WTC11 (cell line): ENCODE results near the gene GLUD1. TPM values are rescaled to one million over a fixed set of nuclear protein-coding genes. Genes with fewer than 3 reads are reported as not detected.

Source experiments
- AFF4 ChIP-seq: sonication (generic); formaldehyde crosslinking; IDR thresholded peaks from 2 replicates; pipeline ENCODE4 v1.8.1; 2023; ENCODE audit warnings: mild to moderate bottlenecking, missing genetic modification reagents, borderline replicate concordance
- ATF3 ChIP-seq: sonication (generic); formaldehyde crosslinking; conservative IDR thresholded peaks from 2 replicates; pipeline ENCODE4 v1.8.1; 2022; ENCODE audit warnings: mild to moderate bottlenecking, missing genetic modification reagents
- CREM ChIP-seq: sonication (generic); formaldehyde crosslinking; IDR thresholded peaks from 2 replicates; pipeline ENCODE4 v1.8.1; 2022; ENCODE audit warnings: mild to moderate bottlenecking, missing genetic modification reagents, moderate library complexity
- E2F1 ChIP-seq: sonication (generic); formaldehyde crosslinking; IDR thresholded peaks from 2 replicates; pipeline ENCODE4 v1.8.0; 2022; ENCODE audit warnings: mild to moderate bottlenecking, missing genetic modification reagents
- E2F4 ChIP-seq: sonication (generic); formaldehyde crosslinking; IDR thresholded peaks from 2 replicates; pipeline ENCODE4 v1.8.1; 2022; ENCODE audit warnings: low read depth, mild to moderate bottlenecking, moderate library complexity, missing genetic modification reagents, borderline replicate concordance
- E2F5 ChIP-seq: sonication (generic); formaldehyde crosslinking; IDR thresholded peaks from 2 replicates; pipeline ENCODE4 v1.8.1; 2022; ENCODE audit warnings: mild to moderate bottlenecking, moderate library complexity, missing genetic modification reagents
- ESRRA ChIP-seq: sonication (generic); formaldehyde crosslinking; IDR thresholded peaks from 2 replicates; pipeline ENCODE4 v1.8.1; 2022; ENCODE audit warnings: mild to moderate bottlenecking, missing genetic modification reagents, borderline replicate concordance
- ETV6 ChIP-seq: sonication (generic); formaldehyde crosslinking; IDR thresholded peaks from 2 replicates; pipeline ENCODE4 v1.8.1; 2022; ENCODE audit warnings: mild to moderate bottlenecking, missing genetic modification reagents
- FOXP1 ChIP-seq: sonication (generic); formaldehyde crosslinking; IDR thresholded peaks from 2 replicates; pipeline ENCODE4 v1.8.0; 2022; ENCODE audit warnings: missing genetic modification reagents, mild to moderate bottlenecking, moderate library complexity, borderline replicate concordance
- FOXP4 ChIP-seq: sonication (generic); formaldehyde crosslinking; IDR thresholded peaks from 2 replicates; pipeline ENCODE4 v1.8.0; 2022; ENCODE audit warnings: mild to moderate bottlenecking, missing genetic modification reagents
- HMGXB4 ChIP-seq: sonication (generic); formaldehyde crosslinking; IDR thresholded peaks from 2 replicates; pipeline ENCODE4 v1.8.1; 2023; ENCODE audit warnings: mild to moderate bottlenecking, moderate library complexity, missing genetic modification reagents
- NFATC4 ChIP-seq: fragments of 250-450 bp; sonication (Bioruptor Pico); IDR thresholded peaks from 2 replicates; pipeline ENCODE4 v1.9.0; 2021; ENCODE audit warnings: mild to moderate bottlenecking
- NR3C1 ChIP-seq: sonication (generic); formaldehyde crosslinking; conservative IDR thresholded peaks from 2 replicates; pipeline ENCODE4 v1.8.1; 2023; ENCODE audit warnings: low read depth, mild to moderate bottlenecking, missing genetic modification reagents
- PREB ChIP-seq: sonication (generic); formaldehyde crosslinking; IDR thresholded peaks from 2 replicates; pipeline ENCODE4 v1.8.1; 2022; ENCODE audit warnings: mild to moderate bottlenecking, missing genetic modification reagents, moderate library complexity, borderline replicate concordance
- PRRX2 ChIP-seq: fragments of 250-450 bp; sonication (Bioruptor Pico); IDR thresholded peaks from 2 replicates; pipeline ENCODE4 v1.8.0; 2021; ENCODE audit warnings: mild to moderate bottlenecking
- RELA ChIP-seq: sonication (generic); formaldehyde crosslinking; IDR thresholded peaks from 2 replicates; pipeline ENCODE4 v1.8.1; 2022; ENCODE audit warnings: missing genetic modification reagents, mild to moderate bottlenecking, borderline replicate concordance
- SMAD4 ChIP-seq: sonication (generic); formaldehyde crosslinking; IDR thresholded peaks from 2 replicates; pipeline ENCODE4 v1.8.0; 2022; ENCODE audit warnings: mild to moderate bottlenecking, missing genetic modification reagents
- TP53 ChIP-seq: sonication (generic); formaldehyde crosslinking; IDR thresholded peaks from 2 replicates; pipeline ENCODE4 v1.8.1; 2023; ENCODE audit warnings: mild to moderate bottlenecking, missing genetic modification reagents
- USF2 ChIP-seq: sonication (generic); formaldehyde crosslinking; IDR thresholded peaks from 2 replicates; pipeline ENCODE4 v1.8.1; 2023; ENCODE audit warnings: mild to moderate bottlenecking, missing genetic modification reagents, moderate library complexity
- ZNF121 ChIP-seq: sonication (generic); formaldehyde crosslinking; IDR thresholded peaks from 2 replicates; pipeline ENCODE4 v1.8.0; 2023; ENCODE audit warnings: missing genetic modification reagents
- ZNF138 ChIP-seq: sonication (generic); formaldehyde crosslinking; conservative IDR thresholded peaks from 2 replicates; pipeline ENCODE4 v1.8.1; 2022; ENCODE audit warnings: mild to moderate bottlenecking, moderate library complexity, missing genetic modification reagents
- ZNF512 ChIP-seq: sonication (generic); formaldehyde crosslinking; IDR thresholded peaks from 2 replicates; pipeline ENCODE4 v1.8.1; 2022; ENCODE audit warnings: missing genetic modification reagents, borderline replicate concordance
- total RNA-seq: library from RNA; stranded (reverse); gene quantifications from 3 replicates; pipeline ENCODE4 v1.2.3, GENCODE V29; 2021

The GLUD1 gene
- total RNA-seq, 1 experiment from 2014 or later = 98.2 TPM

GRCh38 chr10:87095236-87095945, 748 bp upstream of the GLUD1 start (continued):
- TF ChIP-seq AFF4 = no peak
- TF ChIP-seq FOXP4 (CRISPR knock-in tag) = peak; percentile 65; the same call in 1 of the 2 replicates
- peak; percentile 59; the same call in 1 of the 2 replicates for TF ChIP-seq FOXP1 (CRISPR knock-in tag)
- 0 out of 2 replicates have a peak, but pooled peaks have one; percentile 26 for TF ChIP-seq CREM (CRISPR knock-in tag)
- no peak for TF ChIP-seq ATF3 (CRISPR knock-in tag)
- TF ChIP-seq E2F5 (CRISPR knock-in tag) = no peak
- peak; percentile 63; the same call in 1 of the 2 replicates for TF ChIP-seq RELA (CRISPR knock-in tag)
- no peak for TF ChIP-seq ESRRA (CRISPR knock-in tag)
- no peak for TF ChIP-seq NFATC4 (CRISPR knock-in tag)
- TF ChIP-seq ZNF121 (CRISPR knock-in tag) = peak; percentile 85; the same call in 1 of the 2 replicates
- TF ChIP-seq ETV6 (CRISPR knock-in tag) = 0 out of 2 replicates have a peak, but pooled peaks have one; percentile 31
- peak; percentile 58; the same call in 1 of the 2 replicates for TF ChIP-seq E2F1 (CRISPR knock-in tag)
- no peak for TF ChIP-seq PREB (CRISPR knock-in tag)
- TF ChIP-seq ZNF512 = no peak
- no peak for TF ChIP-seq HMGXB4 (CRISPR knock-in tag)
- peak; percentile 77 for TF ChIP-seq USF2 (CRISPR knock-in tag)
- TF ChIP-seq SMAD4 (CRISPR knock-in tag) = no peak
- 0 out of 2 replicates have a peak, but pooled peaks have one; percentile 44 for TF ChIP-seq E2F4
- TF ChIP-seq NR3C1 (CRISPR knock-in tag) = no peak
- peak; percentile 72; the same call in 1 of the 2 replicates for TF ChIP-seq TP53 (CRISPR knock-in tag)
- no peak for TF ChIP-seq PRRX2 (CRISPR knock-in tag)
- peak; percentile 90 for TF ChIP-seq ZNF138 (CRISPR knock-in tag)
